GM12891 (cell line): ENCODE measurements around the gene DNAJC18.

ENCODE experiments used
- POLR2A ChIP-seq: IDR thresholded peaks from 2 replicates; pipeline ENCODE4 v1.6.1; 2011; ENCODE audit warnings: low read depth, low read length, control low read depth
- POLR2AphosphoS5 ChIP-seq: IDR thresholded peaks from 2 replicates; pipeline ENCODE4 v1.6.1; 2011; ENCODE audit warnings: low read depth, low read length, control low read depth
- SPI1 ChIP-seq: IDR thresholded peaks from 2 replicates; pipeline ENCODE4 v1.6.1; 2011; ENCODE audit warnings: low read depth, low read length, control low read depth
- TAF1 ChIP-seq: IDR thresholded peaks from 2 replicates; pipeline ENCODE4 v1.6.1; 2011; ENCODE audit warnings: low read depth, low read length, control low read depth

GRCh38 chr5:139414581-139415130 lies 24.7 kb downstream of the DNAJC18 start:
- no peak for TF ChIP-seq TAF1
- no peak for TF ChIP-seq POLR2AphosphoS5
- no peak for TF ChIP-seq POLR2A
- TF ChIP-seq SPI1 = no peak
